HG03432 (cell line): ENCODE measurements around the gene PCSK2.
A peak's percentile ranks its signal among the peaks of the same experiment; 100 is the strongest.

Experiments used
- ATAC-seq: cut with Tn5 transposase; IDR thresholded peaks from one replicate; pipeline ENCODE4 v1.9.1; 2021; ENCODE audit warnings: mild to moderate bottlenecking, moderate library complexity; ENCODE audit not compliant: unreplicated experiment

The PCSK2 gene

GRCh38 chr20:17529586-17529985 is 302.7 kb downstream of the PCSK2 start:
- no peak for ATAC-seq

- no peak for ATAC-seq
Observed at GRCh38 chr20:17530153-17530552, 303.3 kb downstream of the PCSK2 start.

GRCh38 chr20:17530716-17531664 is 304.1 kb downstream of the PCSK2 start, which contains the start of gene BFSP1:
TSS of gene BFSP1 (minus strand) at chr20:17531379. CDS start at chr20:17531329, 50 bp downstream.
- ATAC-seq: peak; percentile 65

- no peak for ATAC-seq
Observed at GRCh38 chr20:17531665-17532025, 304.8 kb downstream of the PCSK2 start.

- no peak for ATAC-seq
Observed at GRCh38 chr20:17533396-17533795, 306.6 kb downstream of the PCSK2 start.

- no peak for ATAC-seq
Observed at GRCh38 chr20:17534077-17534476, 307.2 kb downstream of the PCSK2 start.
